Activated gamma-delta T cell treated with Interleukin-2 at 50 U/mL for 16 hours (primary cell): ENCODE measurements around the gene CDH16.
A peak's percentile ranks its signal among the peaks of the same experiment; 100 is the strongest.
"Not testable (repeated sequence)": the region's sequence is repeated elsewhere in the genome, so short reads cannot be mapped to it uniquely, and the experiment has no call there.

Source experiments
- DNase-seq: peaks from one replicate; pipeline ENCODE4 v3.0.0-alpha.2; 2020

CDH16 gene

GRCh38 chr16:66918803-66919568 lies at the start of gene CDH16:
CDH16 (minus strand) TSS chr16:66918885; CDS start chr16:66918065, 820 bp downstream.
- no peak for DNase-seq

DNA sequence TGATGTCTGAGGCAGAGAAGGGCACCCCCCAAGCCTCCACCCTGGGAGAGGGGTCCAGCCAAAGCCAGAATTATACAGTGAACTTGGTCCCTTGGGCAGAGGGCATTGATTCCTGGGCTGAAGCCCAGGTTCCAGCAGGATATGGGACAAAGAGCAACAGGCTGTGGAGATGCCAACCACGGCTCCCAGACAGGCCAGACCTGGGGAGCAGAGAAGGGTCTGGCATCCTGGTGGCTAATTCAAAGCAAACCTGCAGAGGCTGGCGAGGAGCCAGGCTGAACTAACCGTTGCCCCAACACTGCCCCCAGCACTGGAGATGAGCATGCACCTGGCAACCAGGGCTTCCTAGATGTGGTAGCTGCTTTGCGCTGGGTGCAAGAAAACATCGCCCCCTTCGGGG lies 45.4 kb upstream of the CDH16 start:
- no peak for DNase-seq

DNA sequence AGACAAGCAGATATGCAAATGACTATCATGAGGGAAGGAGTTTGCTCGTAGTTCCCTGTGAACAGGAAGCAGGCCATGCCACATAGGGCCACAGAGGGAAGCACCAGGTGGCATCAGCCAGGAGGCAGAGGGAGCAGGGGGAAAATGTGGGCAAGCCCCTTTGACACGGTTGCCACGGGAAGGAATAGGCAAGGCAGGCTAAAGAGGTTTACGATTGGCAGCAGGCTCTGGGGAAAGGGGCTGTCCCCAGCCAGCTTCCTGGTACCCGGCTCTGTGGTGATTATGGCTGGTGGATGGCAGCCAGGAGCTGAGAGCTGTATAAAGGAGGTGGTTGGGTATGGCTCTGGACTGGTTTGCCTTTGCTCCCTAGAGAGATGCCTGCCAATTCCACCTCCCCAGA lies 43.2 kb upstream of the CDH16 start:
- no peak for DNase-seq

DNA sequence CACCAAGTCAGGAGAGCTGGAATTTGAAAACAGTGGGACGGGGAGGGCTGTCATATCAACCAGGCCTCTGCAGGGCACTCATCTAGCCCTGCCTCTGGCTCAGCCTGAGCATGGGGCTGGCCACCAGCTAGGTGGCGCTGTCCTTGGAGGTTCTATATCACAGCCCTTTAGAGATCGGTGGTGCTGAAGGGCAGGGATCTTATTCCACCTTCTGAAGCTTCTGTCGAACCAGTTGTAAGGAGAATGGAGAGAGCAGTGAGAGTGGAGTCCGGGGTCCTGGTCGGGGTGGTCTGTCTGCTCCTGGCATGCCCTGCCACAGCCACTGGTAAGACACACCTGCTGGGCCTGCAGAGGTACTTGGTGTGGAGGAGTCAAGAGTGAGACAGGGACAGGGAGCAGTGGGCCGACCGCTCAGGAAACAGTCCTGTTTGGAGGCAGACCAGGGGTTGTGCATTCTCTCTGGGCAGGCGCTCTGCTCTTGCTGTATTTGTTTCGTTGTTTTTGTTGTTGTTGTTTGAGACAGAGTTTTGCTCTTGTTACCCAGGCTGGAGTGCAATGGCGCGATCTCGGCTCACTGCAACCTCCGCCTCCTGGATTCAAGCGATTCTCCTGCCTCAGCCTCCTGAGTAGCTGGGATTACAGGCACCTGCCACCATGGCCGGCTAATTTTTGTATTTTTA lies 42.5 kb upstream of the CDH16 start, which contains the start of gene CES3:
Gene CES3 (plus strand): TSS at position 202 of the 680 bp plus-strand sequence. CDS start 42 bp downstream, at position 244.
- peak; percentile 34 for DNase-seq

DNA sequence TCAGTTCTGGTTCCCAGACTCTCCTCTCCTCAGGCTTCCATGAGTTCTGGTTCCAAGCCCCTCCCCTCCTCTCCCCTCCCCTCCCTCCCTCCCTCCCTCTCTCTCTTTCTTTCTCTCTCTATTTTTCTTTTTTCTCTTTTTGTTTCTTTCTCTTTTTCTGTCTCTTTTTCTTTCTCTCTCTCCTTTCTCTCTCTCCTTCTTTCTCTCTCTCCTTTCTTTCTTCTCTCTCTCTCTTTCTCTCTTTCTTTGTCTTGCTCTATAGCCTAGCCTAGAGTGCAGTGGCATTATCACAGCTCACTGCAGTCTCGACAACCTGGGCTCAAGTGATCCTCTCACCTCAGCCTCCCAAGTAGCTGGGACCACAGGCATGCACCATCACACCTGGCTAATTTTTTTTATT lies 41.6 kb upstream of the CDH16 start:
- no peak for DNase-seq

DNA sequence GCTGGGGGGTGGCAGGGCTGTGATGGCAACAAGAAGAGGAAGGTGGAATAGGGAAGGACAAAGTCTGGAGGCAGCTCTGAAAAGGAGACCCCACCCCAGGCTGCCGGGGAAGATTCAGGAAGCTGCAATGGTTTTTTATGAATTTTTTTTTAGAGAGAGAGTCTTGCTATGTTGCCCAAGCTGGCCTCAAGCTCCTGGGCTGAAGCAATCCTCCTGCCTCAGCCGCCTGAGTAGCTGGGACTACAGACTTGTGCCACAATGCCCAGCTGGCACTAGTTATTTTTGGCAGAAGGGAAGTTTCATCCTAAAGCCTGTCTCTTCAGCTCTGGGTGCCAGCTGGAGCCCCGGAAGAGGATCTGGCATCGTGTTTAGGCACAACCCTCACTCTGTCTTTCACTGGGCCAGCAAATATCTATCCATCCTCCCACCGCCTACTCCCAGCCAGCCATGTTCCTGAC lies 41.0 kb upstream of the CDH16 start:
- DNase-seq = no peak

- no peak for DNase-seq
Observed at GRCh38 chr16:66958857-66959703, 40.4 kb upstream of the CDH16 start.

DNA sequence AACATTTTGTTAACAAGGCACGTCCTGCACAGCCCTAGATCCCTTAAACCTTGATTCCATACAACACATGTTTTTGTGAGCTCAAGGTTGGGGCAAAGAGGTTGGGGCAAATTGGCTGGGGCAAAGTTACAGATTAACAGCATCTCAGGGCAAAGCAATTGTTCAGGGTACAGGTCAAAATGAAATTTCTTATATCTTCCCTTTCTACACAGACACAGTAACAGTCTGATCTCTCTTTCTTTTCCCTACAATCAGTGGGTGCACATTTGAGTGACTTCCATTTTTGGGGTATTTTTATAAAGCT lies 37.4 kb upstream of the CDH16 start:
- not testable (repeated sequence) for DNase-seq

- not testable (repeated sequence) for DNase-seq
Observed at GRCh38 chr16:66955363-66956153, 36.9 kb upstream of the CDH16 start.

DNA sequence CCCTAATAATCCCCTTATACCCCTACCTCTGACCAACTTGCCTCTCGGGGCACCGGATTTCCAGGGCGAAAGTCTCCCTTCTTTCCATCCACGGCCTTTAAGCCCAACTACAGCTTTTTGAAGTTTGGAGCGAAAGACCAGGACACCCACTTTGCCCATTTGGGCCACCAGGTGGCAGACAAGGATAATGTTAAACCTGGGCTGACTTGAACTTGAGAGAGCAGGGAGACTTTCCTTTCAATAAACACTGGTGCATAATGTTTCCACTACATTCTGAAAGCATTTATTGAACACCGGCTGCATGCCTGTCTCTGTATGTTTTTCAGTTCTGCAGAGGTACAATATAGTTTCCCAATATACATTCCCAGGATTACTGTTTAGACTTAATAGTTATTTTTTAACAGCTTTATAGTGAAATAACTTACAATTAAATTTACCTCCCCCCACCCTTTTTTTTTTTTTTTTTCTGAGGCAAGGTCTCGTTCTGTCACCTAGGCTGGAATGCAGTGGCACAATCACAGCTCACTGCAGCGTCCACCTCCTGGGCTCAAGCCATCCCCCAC lies 35.5 kb upstream of the CDH16 start:
- DNase-seq = peak; percentile 72

DNA sequence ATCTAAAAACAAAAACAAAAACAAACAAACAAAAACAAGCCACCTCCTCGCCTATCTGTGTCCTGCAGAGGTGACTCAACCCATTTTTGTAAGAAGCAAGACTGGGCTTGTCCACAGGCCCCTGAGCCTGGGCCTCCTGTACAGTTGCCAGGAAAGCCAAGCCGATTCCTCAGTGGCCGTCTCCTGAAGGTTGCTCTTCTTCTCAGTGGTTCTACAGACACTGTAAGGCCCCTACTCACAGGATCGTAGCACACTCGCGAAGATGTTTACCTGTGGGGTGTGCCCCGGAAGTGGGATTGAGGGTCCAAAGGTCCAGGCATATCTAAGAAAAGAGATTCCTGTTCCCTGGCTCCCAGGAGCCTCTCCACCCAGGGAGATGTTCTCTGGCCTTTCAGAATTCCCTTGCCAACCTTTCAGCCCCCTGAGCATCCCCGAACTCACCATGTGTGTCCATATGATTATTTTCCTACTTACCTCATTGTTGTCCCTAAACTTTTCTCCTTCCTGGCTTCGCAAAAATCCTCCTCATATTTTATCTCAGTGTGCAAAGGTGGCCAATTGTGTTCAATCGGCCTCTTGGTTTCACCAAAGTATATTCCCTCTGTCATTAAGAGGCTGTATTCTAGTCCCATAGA lies 34.9 kb upstream of the CDH16 start:
- no peak for DNase-seq

GRCh38 chr16:66952430-66953110 lies 33.9 kb upstream of the CDH16 start:
- no peak for DNase-seq

DNA sequence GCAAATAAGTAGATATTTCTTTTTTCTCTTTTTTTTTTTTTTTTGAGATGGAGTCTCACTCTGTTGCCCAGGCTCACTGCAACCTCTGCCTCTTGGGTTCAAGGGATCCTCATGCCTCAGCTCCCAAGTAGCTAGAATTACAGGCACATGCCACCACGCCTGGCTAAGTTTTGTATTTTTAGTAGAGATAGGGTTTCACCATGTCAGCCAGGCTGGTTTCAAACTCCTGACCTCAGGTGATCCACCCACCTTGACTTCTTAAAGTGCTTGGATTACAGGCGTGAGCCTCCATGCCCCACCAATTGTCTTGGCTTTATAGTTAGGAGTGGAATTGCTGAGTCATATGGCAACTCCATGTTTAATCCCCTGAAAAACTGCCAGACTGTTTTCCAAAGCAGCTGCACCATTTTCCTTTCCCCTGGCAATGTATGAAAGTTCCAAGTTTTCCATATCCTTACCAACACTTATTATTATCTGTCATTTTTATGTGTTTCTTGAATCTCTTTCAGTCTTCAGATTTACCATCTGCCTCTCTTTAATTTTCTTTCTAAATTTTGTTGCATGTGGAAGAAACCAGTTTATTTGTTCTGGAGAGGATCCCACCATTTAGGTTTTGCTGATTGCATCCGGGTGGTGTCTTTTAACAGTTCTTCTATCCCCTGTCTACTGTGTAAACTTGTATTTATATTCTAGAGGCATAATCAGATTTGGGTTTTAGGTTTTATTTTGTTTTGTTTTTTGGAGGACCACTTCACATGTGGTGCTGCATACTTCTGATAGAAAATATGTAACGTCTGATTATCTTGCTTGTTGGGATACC lies 32.5 kb upstream of the CDH16 start:
- no peak for DNase-seq

- no peak for DNase-seq
Observed at GRCh38 chr16:66950437-66950836, 31.8 kb upstream of the CDH16 start.

- no peak for DNase-seq
Observed at GRCh38 chr16:66949472-66949871, 30.8 kb upstream of the CDH16 start.

- DNase-seq = no peak
Observed at GRCh38 chr16:66948837-66949225, 30.1 kb upstream of the CDH16 start.

DNA sequence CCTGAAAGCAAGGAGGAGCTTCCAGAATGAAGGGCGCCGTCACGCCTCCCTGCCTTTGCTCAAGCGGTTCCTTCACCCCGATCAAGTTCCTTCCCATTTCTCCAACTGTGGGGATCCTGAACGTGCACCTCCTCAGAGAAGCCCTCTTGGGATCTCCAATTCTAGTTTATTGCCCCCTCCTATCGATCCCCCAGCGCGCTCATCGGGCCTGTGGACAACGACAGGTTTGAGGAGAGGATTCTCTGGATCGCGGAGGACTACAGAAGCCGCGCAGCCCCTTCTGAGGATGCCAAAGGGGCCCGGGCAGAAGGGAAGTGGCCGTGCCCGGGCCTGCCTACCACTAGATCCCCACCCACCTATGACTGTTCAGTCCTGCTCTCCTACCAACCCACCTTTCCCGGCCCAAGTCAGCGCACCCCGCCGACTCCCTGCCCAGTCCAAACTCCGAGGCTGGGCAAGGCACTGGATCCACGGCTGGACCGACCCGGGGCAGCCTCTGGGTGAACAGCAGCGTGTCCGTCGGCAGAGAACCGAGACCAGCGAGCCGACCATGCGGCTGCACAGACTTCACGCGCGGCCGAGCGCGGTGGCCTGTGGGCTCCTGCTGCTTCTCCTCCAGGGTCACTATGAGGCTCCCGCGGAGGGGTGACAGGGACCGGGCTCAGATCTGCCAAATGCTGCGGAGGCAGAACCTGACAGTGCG lies 29.6 kb upstream of the CDH16 start:
- no peak for DNase-seq

DNA sequence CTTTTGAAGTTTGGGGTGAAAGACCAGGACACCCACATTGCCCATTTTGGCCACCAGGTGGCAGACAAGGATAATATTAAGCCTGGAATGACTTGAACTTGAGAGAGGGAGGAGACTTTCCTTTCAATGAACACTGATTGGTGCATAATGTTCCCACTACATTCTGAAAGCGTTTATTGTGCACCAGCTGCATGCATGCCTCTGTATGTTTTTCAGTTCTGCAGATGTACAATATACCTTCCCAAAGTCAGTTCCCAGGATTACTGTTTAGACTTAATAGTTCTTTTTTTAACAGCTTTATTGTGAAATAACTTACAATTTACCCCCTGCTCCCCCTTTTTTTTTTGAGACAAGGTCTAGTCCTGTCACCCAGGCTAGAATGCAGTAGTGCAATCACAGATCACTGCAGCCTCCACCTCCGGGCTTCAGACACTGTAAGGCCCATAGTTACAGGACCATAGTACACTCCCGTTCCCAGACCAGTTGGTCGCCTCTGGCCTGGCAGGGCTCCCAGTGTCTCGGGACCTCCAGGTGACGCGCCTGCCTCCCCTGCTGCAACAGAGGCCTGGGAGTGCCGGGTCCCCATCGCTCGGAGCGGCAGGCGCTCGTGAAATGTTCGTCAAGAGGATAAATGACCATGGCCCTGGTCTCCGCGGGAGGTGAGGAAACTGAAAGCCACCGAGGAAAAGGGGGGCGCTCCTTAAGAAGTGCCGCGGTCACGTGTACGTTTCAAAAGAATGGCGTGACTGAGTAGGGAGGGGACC lies 28.8 kb upstream of the CDH16 start:
- DNase-seq = peak; percentile 85

GRCh38 chr16:66946974-66947301 lies 28.3 kb upstream of the CDH16 start:
- no peak for DNase-seq
